Measurements from ENCODE around the gene SPG21. TPM values are rescaled to one million over a fixed set of nuclear protein-coding genes. Genes with fewer than 3 reads are reported as not detected.

SPG21 gene
- total and polyA plus RNA-seq, 2 of the 8 experiments (the other 6 are each of a cell fraction or from before 2014, with no cell fraction given) = 67.3 to 72.7 TPM

- TF ChIP-seq BACH1 (IDR thresholded peaks at IDR 0.05; ENCODE audit: low read length) (no peak), SP1 (IDR thresholded peaks at IDR 0.05; ENCODE audit: low read depth, low read length) (no peak), HDAC6 (IDR thresholded peaks at IDR 0.05; ENCODE audit: low read depth, low read length) (no peak), JUN (IDR thresholded peaks at IDR 0.05; ENCODE audit: low read depth, low read length) (no peak), RAD21 (IDR thresholded peaks at IDR 0.05 in 1 of 2, conservative IDR thresholded peaks at IDR 0.05 in 1 of 2; ENCODE audit: low read depth in 2 of 2, low read length in 2 of 2) (no peak), SIX5 (IDR thresholded peaks at IDR 0.05; ENCODE audit: low read depth, low read length) (no peak), SP4 (IDR thresholded peaks at IDR 0.05; ENCODE audit: low read length) (no peak), ATF3 (IDR thresholded peaks at IDR 0.05; ENCODE audit: insufficient read depth, low read depth, low read length) (no peak), NRF1 (IDR thresholded peaks at IDR 0.05; ENCODE audit: low read depth, low read length) (no peak), MAX (IDR thresholded peaks at IDR 0.05) (no peak)
Observed at GRCh38 chr15:64930019-64930652, 59.6 kb downstream of the SPG21 start (continued).

Data from H1 (cell line).